ENCODE results near the gene TTC39B. TPM values are rescaled to one million over a fixed set of nuclear protein-coding genes. Genes with fewer than 3 reads are reported as not detected.

The TTC39B gene
- total and polyA plus RNA-seq, 2 donors = 9.4 to 10.6 TPM

DNA sequence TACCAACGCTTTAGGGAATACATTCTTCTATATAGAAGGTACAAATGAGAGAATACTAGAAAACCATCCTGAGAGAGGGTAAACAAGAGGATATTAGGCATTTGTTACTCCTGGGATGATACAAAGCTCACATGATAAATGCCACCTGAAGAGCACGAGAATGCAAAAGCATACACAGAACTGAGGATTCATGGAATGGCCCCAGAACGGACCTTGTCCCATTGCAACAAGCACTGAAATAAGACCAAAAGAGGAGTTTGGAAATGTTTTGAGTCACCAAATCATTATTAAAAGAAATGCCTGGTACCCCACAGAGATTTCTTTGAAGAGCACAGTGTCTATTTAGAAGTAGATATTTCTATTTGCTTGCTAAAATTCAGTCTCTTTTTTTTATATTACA is 173.5 kb downstream of the TTC39B start:
- Histone ChIP-seq H3K4me1 (ENCODE audit: control insufficient read depth in 2 of 2, insufficient read depth in 2 of 2, low read length in 2 of 2) (peaks cover 39 to 65% of the 10 kb centered on the region in 2 donors), H3K4me3 (ENCODE audit: low read length in 2 of 2) (no peak overlapping the region), H3K9me3 (ENCODE audit: control insufficient read depth in 2 of 2, insufficient read depth in 1 of 2, low read length in 1 of 2) (peaks cover 0 to 8% of the 10 kb centered on the region in 2 donors), H3K27ac (ENCODE audit: low read depth in 1 of 2, low read length in 1 of 2) (peak overlapping the region in 1 of 2 donors; percentile 21), H3K36me3 (ENCODE audit: control insufficient read depth in 2 of 2, insufficient read depth in 2 of 2, low read length in 1 of 2) (no peaks in the 10 kb centered on the region), H3K27me3 (ENCODE audit: control insufficient read depth in 2 of 2, insufficient read depth in 1 of 2, low read length in 1 of 2) (no peaks in the 10 kb centered on the region)
- no peak for DNase-seq (ENCODE audit: low read depth in 6 of 9, low spot score in 9 of 9)
- WGBS = 99% methylated on average over 3 of the region's 3 CpGs

DNA sequence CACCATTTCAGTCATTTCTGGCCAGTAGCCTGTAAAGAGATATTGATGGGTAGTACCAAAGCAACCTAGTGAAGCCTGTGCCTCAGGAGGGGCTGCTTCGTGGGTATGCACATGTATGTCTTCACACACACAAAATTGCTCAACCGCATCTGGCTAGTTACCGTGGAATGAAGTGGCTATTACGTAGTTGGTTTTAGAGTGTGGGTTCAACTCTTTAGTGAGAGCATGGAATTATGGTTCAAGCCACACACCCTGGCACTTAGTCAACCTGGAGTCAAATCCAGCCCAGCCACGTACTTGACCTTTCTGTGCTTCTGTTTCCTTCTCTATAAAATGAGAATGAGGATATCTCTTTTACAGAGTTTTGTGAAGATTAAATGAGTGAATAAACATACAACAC is 174.9 kb downstream of the TTC39B start:
- WGBS = 93% methylated on average over 5 of the region's 5 CpGs
- peak overlapping the region; percentile 64 to 91 for H3K27ac ChIP-seq (ENCODE audit: low read depth in 1 of 2, low read length in 1 of 2)
- no peaks in the 10 kb centered on the region for H3K36me3 ChIP-seq (ENCODE audit: control insufficient read depth in 2 of 2, insufficient read depth in 2 of 2, low read length in 1 of 2)
- no peak overlapping the region for H3K4me3 ChIP-seq (ENCODE audit: low read length in 2 of 2)
- peaks cover 45 to 77% of the 10 kb centered on the region in 2 donors for H3K4me1 ChIP-seq (ENCODE audit: control insufficient read depth in 2 of 2, insufficient read depth in 2 of 2, low read length in 2 of 2)
- peak in 1 of 9 donors; percentile 38 for DNase-seq (ENCODE audit: low read depth in 6 of 9, low spot score in 9 of 9)
- peaks cover 0 to 11% of the 10 kb centered on the region in 2 donors for H3K9me3 ChIP-seq (ENCODE audit: control insufficient read depth in 2 of 2, insufficient read depth in 1 of 2, low read length in 1 of 2)
- no peaks in the 10 kb centered on the region for H3K27me3 ChIP-seq (ENCODE audit: control insufficient read depth in 2 of 2, insufficient read depth in 1 of 2, low read length in 1 of 2)

DNA sequence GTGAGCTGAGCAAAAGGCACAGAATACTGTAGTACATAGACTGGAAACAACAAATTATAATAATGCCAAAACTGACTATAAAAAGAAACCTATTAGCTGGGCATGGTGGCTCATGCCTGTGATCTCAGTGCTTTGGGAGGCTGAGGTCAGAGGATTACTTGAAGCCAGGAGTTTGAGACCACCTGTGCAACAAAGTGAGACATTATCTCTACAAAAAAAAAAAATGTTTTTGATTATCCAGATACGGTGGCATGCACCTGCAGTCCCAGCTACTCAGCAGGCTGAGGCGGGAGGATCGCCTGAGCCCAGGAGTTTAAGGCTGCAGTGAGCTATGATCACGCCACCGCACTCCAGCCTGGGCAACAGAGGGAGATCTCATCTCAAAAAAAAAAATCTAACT is 175.9 kb downstream of the TTC39B start:
- Histone ChIP-seq H3K4me3 (ENCODE audit: low read length in 2 of 2) (no peak overlapping the region), H3K4me1 (ENCODE audit: control insufficient read depth in 2 of 2, insufficient read depth in 2 of 2, low read length in 2 of 2) (peaks cover 45 to 71% of the 10 kb centered on the region in 2 donors), H3K27me3 (ENCODE audit: control insufficient read depth in 2 of 2, insufficient read depth in 1 of 2, low read length in 1 of 2) (peaks cover 0 to 5% of the 10 kb centered on the region in 2 donors), H3K36me3 (ENCODE audit: control insufficient read depth in 2 of 2, insufficient read depth in 2 of 2, low read length in 1 of 2) (no peaks in the 10 kb centered on the region), H3K27ac (ENCODE audit: low read depth in 1 of 2, low read length in 1 of 2) (peak overlapping the region; percentile 46 to 91), H3K9me3 (ENCODE audit: control insufficient read depth in 2 of 2, insufficient read depth in 1 of 2, low read length in 1 of 2) (peaks cover 0 to 6% of the 10 kb centered on the region in 2 donors)
- DNase-seq (ENCODE audit: low read depth in 6 of 9, low spot score in 9 of 9) = peak in 3 of 9 donors; percentile 51 to 78 (median 70)
- WGBS = 7% methylated on average over 5 of the region's 5 CpGs

DNA sequence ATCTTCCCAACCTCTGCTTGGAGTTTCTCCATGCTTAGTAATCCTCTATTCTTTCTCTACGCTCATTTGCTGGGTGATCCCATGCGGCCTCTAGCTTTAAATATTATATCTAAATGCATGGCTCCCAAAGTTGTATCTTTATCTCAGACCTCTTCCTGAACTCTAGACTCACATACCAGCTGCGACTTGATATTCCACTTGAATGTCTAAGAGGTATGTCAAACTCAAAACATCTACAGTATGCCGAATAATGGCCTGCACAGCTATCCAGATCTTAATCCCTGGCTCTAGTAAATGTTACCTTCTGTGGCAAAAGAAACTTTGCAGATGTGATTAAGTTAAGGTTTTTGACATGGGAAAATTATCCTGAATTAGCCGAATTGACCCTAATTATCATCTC is 179.2 kb downstream of the TTC39B start:
- DNase-seq (ENCODE audit: low read depth in 6 of 9, low spot score in 9 of 9) = no peak
- H3K27ac ChIP-seq (ENCODE audit: low read depth in 1 of 2, low read length in 1 of 2) = peak overlapping the region in 1 of 2 donors; percentile 13
- H3K4me1 ChIP-seq (ENCODE audit: control insufficient read depth in 2 of 2, insufficient read depth in 2 of 2, low read length in 2 of 2) = peaks cover 57 to 79% of the 10 kb centered on the region in 2 donors
- WGBS = 98% methylated on average over 5 of the region's 5 CpGs
- peaks cover 0 to 5% of the 10 kb centered on the region in 2 donors for H3K27me3 ChIP-seq (ENCODE audit: control insufficient read depth in 2 of 2, insufficient read depth in 1 of 2, low read length in 1 of 2)
- H3K36me3 ChIP-seq (ENCODE audit: control insufficient read depth in 2 of 2, insufficient read depth in 2 of 2, low read length in 1 of 2) = no peaks in the 10 kb centered on the region
- no peak overlapping the region for H3K4me3 ChIP-seq (ENCODE audit: low read length in 2 of 2)
- peaks cover 0 to 6% of the 10 kb centered on the region in 2 donors for H3K9me3 ChIP-seq (ENCODE audit: control insufficient read depth in 2 of 2, insufficient read depth in 1 of 2, low read length in 1 of 2)

DNA sequence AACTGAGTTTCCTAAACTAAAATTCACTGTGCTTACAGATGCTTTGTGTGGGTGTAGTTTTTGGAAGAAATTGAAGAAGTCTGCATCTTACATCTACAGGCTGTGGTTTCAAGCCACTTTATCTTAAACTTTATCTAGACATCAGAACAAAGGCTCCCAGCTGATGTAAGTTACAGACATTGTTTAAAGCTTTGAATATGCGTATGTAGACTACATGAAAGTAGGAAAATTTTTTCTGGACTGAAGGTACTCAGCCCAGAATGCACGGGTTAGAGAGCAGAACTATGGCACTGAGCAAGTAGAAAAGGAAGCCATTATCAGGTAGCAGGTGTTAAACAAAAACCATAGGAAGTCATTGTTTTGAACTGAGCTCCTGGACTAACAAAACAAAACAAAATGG is 185.4 kb downstream of the TTC39B start:
- peaks cover 57 to 78% of the 10 kb centered on the region in 2 donors for H3K4me1 ChIP-seq (ENCODE audit: control insufficient read depth in 2 of 2, insufficient read depth in 2 of 2, low read length in 2 of 2)
- no peak overlapping the region for H3K4me3 ChIP-seq (ENCODE audit: low read length in 2 of 2)
- peaks cover 0 to under 1% of the 10 kb centered on the region in 2 donors for H3K27me3 ChIP-seq (ENCODE audit: control insufficient read depth in 2 of 2, insufficient read depth in 1 of 2, low read length in 1 of 2)
- H3K9me3 ChIP-seq (ENCODE audit: control insufficient read depth in 2 of 2, insufficient read depth in 1 of 2, low read length in 1 of 2) = peaks cover 0 to 4% of the 10 kb centered on the region in 2 donors
- H3K36me3 ChIP-seq (ENCODE audit: control insufficient read depth in 2 of 2, insufficient read depth in 2 of 2, low read length in 1 of 2) = no peaks in the 10 kb centered on the region
- WGBS = 4% methylated on average over 2 of the region's 2 CpGs
- DNase-seq (ENCODE audit: low read depth in 6 of 9, low spot score in 9 of 9) = peak; percentile 63 to 95 (median 81)
- peak overlapping the region; percentile 85 to 97 for H3K27ac ChIP-seq (ENCODE audit: low read depth in 1 of 2, low read length in 1 of 2)

DNA sequence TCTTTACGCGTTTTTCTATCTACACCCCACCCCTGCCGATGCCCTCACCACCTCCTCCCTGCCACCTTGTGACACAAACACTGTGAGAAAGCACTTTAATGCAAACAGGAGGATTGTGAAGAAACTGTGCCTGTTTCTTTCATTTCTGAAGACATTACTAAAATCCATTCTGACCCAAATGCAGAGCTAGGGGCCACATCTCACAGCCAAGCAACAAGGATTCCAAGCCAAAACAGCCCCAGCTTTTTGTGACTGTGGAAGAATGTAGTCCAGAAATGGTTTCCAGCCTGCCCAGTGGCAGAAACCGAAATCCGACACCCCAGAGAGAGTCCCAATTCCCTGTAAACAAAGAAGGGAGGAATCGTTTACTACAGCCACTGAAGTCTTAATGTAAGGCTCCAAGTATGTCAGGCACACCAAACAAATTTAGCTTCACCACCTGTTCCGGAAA is 190.9 kb downstream of the TTC39B start:
- H3K36me3 ChIP-seq (ENCODE audit: control insufficient read depth in 2 of 2, insufficient read depth in 2 of 2, low read length in 1 of 2) = no peaks in the 10 kb centered on the region
- no peaks in the 10 kb centered on the region for H3K27me3 ChIP-seq (ENCODE audit: control insufficient read depth in 2 of 2, insufficient read depth in 1 of 2, low read length in 1 of 2)
- no peak overlapping the region for H3K4me3 ChIP-seq (ENCODE audit: low read length in 2 of 2)
- 93% methylated on average over 7 of the region's 7 CpGs for WGBS
- peak overlapping the region in 1 of 2 donors; percentile 74 for H3K27ac ChIP-seq (ENCODE audit: low read depth in 1 of 2, low read length in 1 of 2)
- peak in 2 of 9 donors; percentile 53 to 56 for DNase-seq (ENCODE audit: low read depth in 6 of 9, low spot score in 9 of 9)
- H3K9me3 ChIP-seq (ENCODE audit: control insufficient read depth in 2 of 2, insufficient read depth in 1 of 2, low read length in 1 of 2) = peaks cover 0 to 4% of the 10 kb centered on the region in 2 donors
- H3K4me1 ChIP-seq (ENCODE audit: control insufficient read depth in 2 of 2, insufficient read depth in 2 of 2, low read length in 2 of 2) = peaks cover 51 to 54% of the 10 kb centered on the region in 2 donors

DNA sequence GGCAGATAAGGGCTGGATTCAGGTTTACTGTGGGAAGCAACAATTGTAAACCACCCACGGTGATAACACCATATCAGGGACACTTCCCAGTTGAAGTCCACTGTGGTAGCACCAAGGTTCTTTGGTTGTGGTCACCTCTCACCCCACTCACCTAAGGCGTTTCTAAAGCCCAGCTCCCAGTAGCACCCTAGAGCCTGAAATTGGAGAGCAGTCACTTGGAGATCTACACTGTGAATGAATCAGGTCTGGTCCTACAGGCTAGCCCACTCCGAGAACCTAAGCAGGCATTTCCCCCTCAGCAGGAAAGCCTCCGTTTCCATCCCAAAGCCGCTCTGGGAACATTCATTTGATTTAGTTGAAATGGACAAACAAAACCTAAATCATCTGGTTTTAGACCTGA is 191.3 kb downstream of the TTC39B start:
- H3K27ac ChIP-seq (ENCODE audit: low read depth in 1 of 2, low read length in 1 of 2) = peak overlapping the region in 1 of 2 donors; percentile 74
- no peak overlapping the region for H3K4me3 ChIP-seq (ENCODE audit: low read length in 2 of 2)
- 96% methylated on average over 5 of the region's 5 CpGs for WGBS

DNA sequence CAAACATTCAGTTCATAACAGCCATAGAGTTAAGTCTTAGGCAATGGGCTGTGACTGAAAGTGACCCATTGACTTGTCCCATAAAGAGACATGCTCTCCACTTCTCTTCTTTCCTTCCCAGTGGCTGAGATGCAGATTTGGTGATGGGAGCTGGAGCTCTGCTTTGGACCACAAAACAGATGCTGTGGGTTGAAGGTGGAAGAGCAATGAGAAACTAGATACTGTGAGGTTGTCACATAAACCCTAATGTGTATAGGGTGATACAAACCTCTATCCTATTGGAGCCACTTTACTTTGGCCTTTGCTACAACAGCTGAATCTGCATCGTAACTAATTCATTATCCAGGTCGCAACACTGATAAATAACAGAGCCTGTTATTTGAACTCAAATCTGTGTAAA is 192.0 kb downstream of the TTC39B start:
- Histone ChIP-seq H3K4me3 (ENCODE audit: low read length in 2 of 2) (no peak overlapping the region), H3K9me3 (ENCODE audit: control insufficient read depth in 2 of 2, insufficient read depth in 1 of 2, low read length in 1 of 2) (peaks cover 0 to 4% of the 10 kb centered on the region in 2 donors), H3K4me1 (ENCODE audit: control insufficient read depth in 2 of 2, insufficient read depth in 2 of 2, low read length in 2 of 2) (peaks cover 45 to 46% of the 10 kb centered on the region in 2 donors), H3K36me3 (ENCODE audit: control insufficient read depth in 2 of 2, insufficient read depth in 2 of 2, low read length in 1 of 2) (no peaks in the 10 kb centered on the region), H3K27me3 (ENCODE audit: control insufficient read depth in 2 of 2, insufficient read depth in 1 of 2, low read length in 1 of 2) (no peaks in the 10 kb centered on the region), H3K27ac (ENCODE audit: low read depth in 1 of 2, low read length in 1 of 2) (peak overlapping the region in 1 of 2 donors; percentile 74)
- WGBS = 97% methylated on average over 2 of the region's 2 CpGs
- no peak for DNase-seq (ENCODE audit: low read depth in 6 of 9, low spot score in 9 of 9)

More for the DNA sequence above, 191.3 kb downstream of the TTC39B start:
- Histone ChIP-seq H3K9me3 (ENCODE audit: control insufficient read depth in 2 of 2, insufficient read depth in 1 of 2, low read length in 1 of 2) (peaks cover 0 to 4% of the 10 kb centered on the region in 2 donors), H3K36me3 (ENCODE audit: control insufficient read depth in 2 of 2, insufficient read depth in 2 of 2, low read length in 1 of 2) (no peaks in the 10 kb centered on the region), H3K27me3 (ENCODE audit: control insufficient read depth in 2 of 2, insufficient read depth in 1 of 2, low read length in 1 of 2) (no peaks in the 10 kb centered on the region), H3K4me1 (ENCODE audit: control insufficient read depth in 2 of 2, insufficient read depth in 2 of 2, low read length in 2 of 2) (peaks cover 48 to 49% of the 10 kb centered on the region in 2 donors)
- no peak for DNase-seq (ENCODE audit: low read depth in 6 of 9, low spot score in 9 of 9)
